Activated naive CD4-positive, alpha-beta T cell treated with anti-CD3 and anti-CD28 coated beads, Interleukin-2, amount 50 U/mL, for 24 hours (primary cell): ENCODE results near the gene TTC8.
"Not testable (repeated sequence)": the region's sequence is repeated elsewhere in the genome, so short reads cannot be mapped to it uniquely, and the experiment has no call there.

ENCODE experiments used
- H3K27ac Mint-ChIP-seq: one replicate; pipeline ENCODE4 v1.8.0; 2021; ENCODE audit warnings: mild to moderate bottlenecking, mixed read lengths
- H3K27me3 Mint-ChIP-seq: one replicate; pipeline ENCODE4 v1.8.0; 2021; ENCODE audit warnings: mixed read lengths
- H3K36me3 Mint-ChIP-seq: one replicate; pipeline ENCODE4 v1.8.0; 2021; ENCODE audit warnings: mixed read lengths
- H3K4me1 Mint-ChIP-seq: one replicate; pipeline ENCODE4 v1.8.0; 2021; ENCODE audit warnings: mixed read lengths
- H3K4me3 Mint-ChIP-seq: one replicate; pipeline ENCODE4 v1.8.0; 2021; ENCODE audit warnings: mild to moderate bottlenecking, mixed read lengths
- H3K9me3 Mint-ChIP-seq: one replicate; pipeline ENCODE4 v1.8.0; 2021; ENCODE audit warnings: mixed read lengths

Gene TTC8

GRCh38 chr14:88841741-88842140 lies 17.3 kb downstream of the TTC8 start:
- H3K27ac Mint-ChIP-seq: no peak overlapping the region
- peaks cover 4% of the 10 kb centered on the region for H3K27me3 Mint-ChIP-seq

GRCh38 chr14:88842414-88842813 lies 18.0 kb downstream of the TTC8 start:
- H3K36me3 Mint-ChIP-seq: peaks cover 3% of the 10 kb centered on the region
- peaks cover under 1% of the 10 kb centered on the region for H3K27me3 Mint-ChIP-seq
- H3K27ac Mint-ChIP-seq: no peak overlapping the region
- no peaks in the 10 kb centered on the region for H3K4me1 Mint-ChIP-seq
- H3K9me3 Mint-ChIP-seq: no peaks in the 10 kb centered on the region
- H3K4me3 Mint-ChIP-seq: no peak overlapping the region

More at GRCh38 chr14:88841741-88842140, 17.3 kb downstream of the TTC8 start:
- no peak overlapping the region for H3K4me3 Mint-ChIP-seq
- peaks cover 3% of the 10 kb centered on the region for H3K36me3 Mint-ChIP-seq
- H3K4me1 Mint-ChIP-seq: no peaks in the 10 kb centered on the region
- H3K9me3 Mint-ChIP-seq: no peaks in the 10 kb centered on the region

GRCh38 chr14:88844980-88845491 lies 20.6 kb downstream of the TTC8 start:
- Mint-ChIP-seq H3K27ac (no peak overlapping the region), H3K4me3 (no peak overlapping the region), H3K27me3 (no peaks in the 10 kb centered on the region), H3K9me3 (no peaks in the 10 kb centered on the region), H3K36me3 (peaks cover 3% of the 10 kb centered on the region), H3K4me1 (no peaks in the 10 kb centered on the region)

- Mint-ChIP-seq H3K4me3 (no peak overlapping the region), H3K9me3 (no peaks in the 10 kb centered on the region), H3K36me3 (peaks cover 3% of the 10 kb centered on the region), H3K27ac (no peak overlapping the region), H3K4me1 (no peaks in the 10 kb centered on the region), H3K27me3 (no peaks in the 10 kb centered on the region)
Observed at GRCh38 chr14:88848571-88848970, 24.1 kb downstream of the TTC8 start.

- peaks cover 3% of the 10 kb centered on the region for H3K36me3 Mint-ChIP-seq
- no peaks in the 10 kb centered on the region for H3K27me3 Mint-ChIP-seq
- H3K9me3 Mint-ChIP-seq: no peaks in the 10 kb centered on the region
- no peak overlapping the region for H3K27ac Mint-ChIP-seq
- no peaks in the 10 kb centered on the region for H3K4me1 Mint-ChIP-seq
- H3K4me3 Mint-ChIP-seq: no peak overlapping the region
Observed at GRCh38 chr14:88849716-88850115, 25.3 kb downstream of the TTC8 start.

- Mint-ChIP-seq H3K27me3 (no peaks in the 10 kb centered on the region), H3K9me3 (no peaks in the 10 kb centered on the region), H3K36me3 (no peaks in the 10 kb centered on the region), H3K27ac (no peak overlapping the region), H3K4me1 (no peaks in the 10 kb centered on the region), H3K4me3 (no peak overlapping the region)
Observed at GRCh38 chr14:88851587-88851986, 27.1 kb downstream of the TTC8 start.

- no peaks in the 10 kb centered on the region for H3K27me3 Mint-ChIP-seq
- H3K36me3 Mint-ChIP-seq: no peaks in the 10 kb centered on the region
- H3K4me3 Mint-ChIP-seq: no peak overlapping the region
- no peak overlapping the region for H3K27ac Mint-ChIP-seq
- no peaks in the 10 kb centered on the region for H3K9me3 Mint-ChIP-seq
- no peaks in the 10 kb centered on the region for H3K4me1 Mint-ChIP-seq
Observed at GRCh38 chr14:88852632-88853031, 28.2 kb downstream of the TTC8 start.

GRCh38 chr14:88853129-88853528 lies 28.7 kb downstream of the TTC8 start:
- no peak overlapping the region for H3K27ac Mint-ChIP-seq
- no peaks in the 10 kb centered on the region for H3K36me3 Mint-ChIP-seq
- no peaks in the 10 kb centered on the region for H3K27me3 Mint-ChIP-seq
- no peaks in the 10 kb centered on the region for H3K9me3 Mint-ChIP-seq
- H3K4me3 Mint-ChIP-seq: no peak overlapping the region
- H3K4me1 Mint-ChIP-seq: no peaks in the 10 kb centered on the region

- no peak overlapping the region for H3K4me3 Mint-ChIP-seq
- no peaks in the 10 kb centered on the region for H3K9me3 Mint-ChIP-seq
- H3K4me1 Mint-ChIP-seq: no peaks in the 10 kb centered on the region
- H3K27ac Mint-ChIP-seq: no peak overlapping the region
- H3K36me3 Mint-ChIP-seq: peaks cover 7% of the 10 kb centered on the region
- no peaks in the 10 kb centered on the region for H3K27me3 Mint-ChIP-seq
Observed at GRCh38 chr14:88856786-88857366, 32.4 kb downstream of the TTC8 start.

- H3K9me3 Mint-ChIP-seq, H3K27me3 Mint-ChIP-seq, H3K36me3 Mint-ChIP-seq, H3K27ac Mint-ChIP-seq, H3K4me1 Mint-ChIP-seq, H3K4me3 Mint-ChIP-seq: not testable (repeated sequence)
Observed at GRCh38 chr14:88857861-88858260, 33.4 kb downstream of the TTC8 start.

GRCh38 chr14:88859118-88859517 lies 34.7 kb downstream of the TTC8 start:
- H3K27ac Mint-ChIP-seq: peak overlapping the region; percentile 2
- not testable (repeated sequence) for H3K36me3 Mint-ChIP-seq, H3K9me3 Mint-ChIP-seq, H3K27me3 Mint-ChIP-seq, H3K4me3 Mint-ChIP-seq, H3K4me1 Mint-ChIP-seq

- peaks cover 7% of the 10 kb centered on the region for H3K36me3 Mint-ChIP-seq
- H3K4me1 Mint-ChIP-seq: no peaks in the 10 kb centered on the region
- no peaks in the 10 kb centered on the region for H3K9me3 Mint-ChIP-seq
- H3K27ac Mint-ChIP-seq: no peak overlapping the region
- no peak overlapping the region for H3K4me3 Mint-ChIP-seq
- H3K27me3 Mint-ChIP-seq: no peaks in the 10 kb centered on the region
Observed at GRCh38 chr14:88863167-88863566, 38.7 kb downstream of the TTC8 start.

GRCh38 chr14:88864198-88864597 lies 39.7 kb downstream of the TTC8 start:
- Mint-ChIP-seq H3K4me1 (no peaks in the 10 kb centered on the region), H3K36me3 (peaks cover 4% of the 10 kb centered on the region), H3K27ac (no peak overlapping the region), H3K27me3 (no peaks in the 10 kb centered on the region), H3K4me3 (no peak overlapping the region), H3K9me3 (no peaks in the 10 kb centered on the region)

- Mint-ChIP-seq H3K27me3 (no peaks in the 10 kb centered on the region), H3K27ac (no peak overlapping the region), H3K9me3 (no peaks in the 10 kb centered on the region), H3K4me1 (no peaks in the 10 kb centered on the region), H3K36me3 (peaks cover 2% of the 10 kb centered on the region), H3K4me3 (no peak overlapping the region)
Observed at GRCh38 chr14:88866305-88866704, 41.9 kb downstream of the TTC8 start.

GRCh38 chr14:88868558-88869159 lies 44.2 kb downstream of the TTC8 start:
- Mint-ChIP-seq H3K9me3 (no peaks in the 10 kb centered on the region), H3K36me3 (no peaks in the 10 kb centered on the region), H3K4me3 (no peak overlapping the region), H3K27ac (no peak overlapping the region), H3K27me3 (no peaks in the 10 kb centered on the region), H3K4me1 (no peaks in the 10 kb centered on the region)

- Mint-ChIP-seq H3K4me3 (no peak overlapping the region), H3K27me3 (no peaks in the 10 kb centered on the region), H3K36me3 (no peaks in the 10 kb centered on the region)
Observed at GRCh38 chr14:88870777-88871176, 46.3 kb downstream of the TTC8 start.

GRCh38 chr14:88871429-88871828 lies 47.0 kb downstream of the TTC8 start:
- Mint-ChIP-seq H3K9me3 (no peaks in the 10 kb centered on the region), H3K36me3 (no peaks in the 10 kb centered on the region), H3K27ac (no peak overlapping the region), H3K4me1 (no peaks in the 10 kb centered on the region), H3K27me3 (no peaks in the 10 kb centered on the region), H3K4me3 (no peak overlapping the region)

More at GRCh38 chr14:88870777-88871176, 46.3 kb downstream of the TTC8 start:
- H3K27ac Mint-ChIP-seq: no peak overlapping the region
- H3K9me3 Mint-ChIP-seq: no peaks in the 10 kb centered on the region
- H3K4me1 Mint-ChIP-seq: no peaks in the 10 kb centered on the region
